ENCODE measurements around the gene TERB2. TPM values are rescaled to one million over a fixed set of nuclear protein-coding genes. Genes with fewer than 3 reads are reported as not detected.
"Not testable (repeated sequence)": the region's sequence is repeated elsewhere in the genome, so short reads cannot be mapped to it uniquely, and the experiment has no call there.

TERB2 gene
- total RNA-seq, 6 experiments from 2014 or later: not detected

DNA sequence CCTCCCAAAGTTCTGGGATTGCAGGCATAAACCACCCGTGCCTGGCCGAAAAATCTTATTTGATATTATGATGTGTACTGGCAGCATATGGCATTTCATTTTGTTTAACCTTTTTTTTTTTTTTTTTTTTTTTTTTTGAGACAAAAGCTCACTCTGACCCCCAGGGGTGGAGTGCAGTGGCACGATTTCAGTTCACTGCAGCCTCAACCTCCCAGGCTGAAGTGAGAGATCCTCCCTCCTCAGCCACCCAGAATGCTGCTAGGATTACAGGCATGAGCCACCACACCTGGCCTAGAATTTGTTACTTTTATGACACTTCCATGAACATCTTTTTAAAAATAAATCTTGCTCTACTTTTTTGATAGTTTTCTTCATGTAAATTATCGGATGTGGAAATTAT lies 12.0 kb downstream of the TERB2 start:
- TF ChIP-seq, protein P1, sequence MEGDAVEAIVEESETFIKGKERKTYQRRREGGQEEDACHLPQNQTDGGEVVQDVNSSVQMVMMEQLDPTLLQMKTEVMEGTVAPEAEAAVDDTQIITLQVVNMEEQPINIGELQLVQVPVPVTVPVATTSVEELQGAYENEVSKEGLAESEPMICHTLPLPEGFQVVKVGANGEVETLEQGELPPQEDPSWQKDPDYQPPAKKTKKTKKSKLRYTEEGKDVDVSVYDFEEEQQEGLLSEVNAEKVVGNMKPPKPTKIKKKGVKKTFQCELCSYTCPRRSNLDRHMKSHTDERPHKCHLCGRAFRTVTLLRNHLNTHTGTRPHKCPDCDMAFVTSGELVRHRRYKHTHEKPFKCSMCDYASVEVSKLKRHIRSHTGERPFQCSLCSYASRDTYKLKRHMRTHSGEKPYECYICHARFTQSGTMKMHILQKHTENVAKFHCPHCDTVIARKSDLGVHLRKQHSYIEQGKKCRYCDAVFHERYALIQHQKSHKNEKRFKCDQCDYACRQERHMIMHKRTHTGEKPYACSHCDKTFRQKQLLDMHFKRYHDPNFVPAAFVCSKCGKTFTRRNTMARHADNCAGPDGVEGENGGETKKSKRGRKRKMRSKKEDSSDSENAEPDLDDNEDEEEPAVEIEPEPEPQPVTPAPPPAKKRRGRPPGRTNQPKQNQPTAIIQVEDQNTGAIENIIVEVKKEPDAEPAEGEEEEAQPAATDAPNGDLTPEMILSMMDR (IDR thresholded peaks at IDR 0.05): no peak
- no peaks in the 10 kb centered on the region for H3K36me3 Mint-ChIP-seq (ENCODE audit: low read depth)
- H3K9me3 Mint-ChIP-seq: no peaks in the 10 kb centered on the region
- no peak for DNase-seq
- no peak overlapping the region for H3K27ac Mint-ChIP-seq
- H3K27me3 Mint-ChIP-seq (ENCODE audit: insufficient read depth): peaks cover 3% of the 10 kb centered on the region
- H3K4me3 Mint-ChIP-seq: no peak overlapping the region
- no peaks in the 10 kb centered on the region for H3K4me1 Mint-ChIP-seq (ENCODE audit: low read depth)

DNA sequence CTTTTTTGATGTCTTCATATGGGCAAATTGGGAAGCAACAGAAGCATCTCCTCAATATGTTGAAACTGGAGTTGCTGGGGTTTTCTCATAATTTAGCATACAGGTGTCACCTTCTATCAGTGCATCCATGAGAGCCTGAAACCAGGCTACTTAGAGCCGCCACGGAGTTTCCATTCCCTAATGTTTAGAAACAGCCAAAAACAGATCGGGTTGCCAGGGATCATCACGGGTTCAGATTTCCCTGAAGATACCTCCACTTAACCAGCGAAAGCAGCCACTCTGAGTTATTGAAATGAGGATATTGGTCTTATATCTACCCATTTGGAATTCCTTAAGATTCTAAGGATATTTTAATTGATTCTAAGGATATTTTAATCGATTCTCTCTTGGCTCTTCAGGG lies 14.5 kb downstream of the TERB2 start:
- H3K9me3 Mint-ChIP-seq: no peaks in the 10 kb centered on the region
- no peak overlapping the region for H3K27ac Mint-ChIP-seq
- no peaks in the 10 kb centered on the region for H3K36me3 Mint-ChIP-seq (ENCODE audit: low read depth)
- TF ChIP-seq, protein P1 (IDR thresholded peaks at IDR 0.05): no peak
- DNase-seq: no peak
- no peak overlapping the region for H3K4me3 Mint-ChIP-seq
- no peaks in the 10 kb centered on the region for H3K4me1 Mint-ChIP-seq (ENCODE audit: low read depth)
- peaks cover 3% of the 10 kb centered on the region for H3K27me3 Mint-ChIP-seq (ENCODE audit: insufficient read depth)

DNA sequence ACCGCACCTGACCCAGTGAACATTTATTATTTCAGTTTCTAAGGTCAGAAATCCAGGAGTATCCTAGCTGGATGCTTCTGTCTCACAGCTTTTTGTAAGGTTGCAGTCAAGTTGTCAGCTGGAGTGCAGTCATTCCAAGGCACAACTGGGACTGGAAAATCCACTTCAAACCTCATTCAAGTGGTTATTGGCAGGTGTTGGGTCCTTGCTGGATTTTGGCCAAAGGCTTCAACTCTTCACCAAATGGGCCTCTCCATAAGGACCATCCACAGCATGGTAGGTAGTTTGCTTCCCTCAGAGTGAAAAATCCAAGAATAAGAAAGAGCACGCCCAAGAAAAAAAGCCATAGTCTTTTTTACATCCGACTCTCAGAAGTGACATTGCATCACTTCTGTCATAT lies 19.7 kb downstream of the TERB2 start:
- H3K4me1 Mint-ChIP-seq (ENCODE audit: low read depth); H3K4me3 Mint-ChIP-seq; DNase-seq; H3K36me3 Mint-ChIP-seq (ENCODE audit: low read depth); H3K27me3 Mint-ChIP-seq (ENCODE audit: insufficient read depth); H3K27ac Mint-ChIP-seq; H3K9me3 Mint-ChIP-seq: not testable (repeated sequence)

DNA sequence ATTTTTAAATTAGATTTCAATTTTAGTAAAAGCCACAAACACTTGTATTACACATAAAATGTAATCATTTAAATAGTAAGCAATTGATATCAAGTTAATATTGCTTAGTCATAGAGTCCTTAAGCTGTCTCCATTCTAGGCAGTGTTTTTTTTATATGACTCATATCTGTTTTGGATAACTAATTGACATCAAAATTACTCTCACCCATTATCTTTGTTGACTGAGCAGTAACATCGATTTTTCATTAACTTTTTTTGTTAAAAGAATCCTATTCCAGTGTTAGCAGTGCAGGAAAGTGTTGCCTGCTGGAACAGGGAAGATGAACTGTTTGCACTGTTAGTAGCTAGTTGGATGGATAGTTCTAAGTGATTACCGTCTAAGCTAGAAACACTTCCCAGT lies 21.3 kb downstream of the TERB2 start:
- not testable (repeated sequence) for H3K27ac Mint-ChIP-seq; H3K36me3 Mint-ChIP-seq (ENCODE audit: low read depth); DNase-seq; H3K4me3 Mint-ChIP-seq; H3K4me1 Mint-ChIP-seq (ENCODE audit: low read depth); H3K9me3 Mint-ChIP-seq
- peaks cover 14% of the 10 kb centered on the region for H3K27me3 Mint-ChIP-seq (ENCODE audit: insufficient read depth)

DNA sequence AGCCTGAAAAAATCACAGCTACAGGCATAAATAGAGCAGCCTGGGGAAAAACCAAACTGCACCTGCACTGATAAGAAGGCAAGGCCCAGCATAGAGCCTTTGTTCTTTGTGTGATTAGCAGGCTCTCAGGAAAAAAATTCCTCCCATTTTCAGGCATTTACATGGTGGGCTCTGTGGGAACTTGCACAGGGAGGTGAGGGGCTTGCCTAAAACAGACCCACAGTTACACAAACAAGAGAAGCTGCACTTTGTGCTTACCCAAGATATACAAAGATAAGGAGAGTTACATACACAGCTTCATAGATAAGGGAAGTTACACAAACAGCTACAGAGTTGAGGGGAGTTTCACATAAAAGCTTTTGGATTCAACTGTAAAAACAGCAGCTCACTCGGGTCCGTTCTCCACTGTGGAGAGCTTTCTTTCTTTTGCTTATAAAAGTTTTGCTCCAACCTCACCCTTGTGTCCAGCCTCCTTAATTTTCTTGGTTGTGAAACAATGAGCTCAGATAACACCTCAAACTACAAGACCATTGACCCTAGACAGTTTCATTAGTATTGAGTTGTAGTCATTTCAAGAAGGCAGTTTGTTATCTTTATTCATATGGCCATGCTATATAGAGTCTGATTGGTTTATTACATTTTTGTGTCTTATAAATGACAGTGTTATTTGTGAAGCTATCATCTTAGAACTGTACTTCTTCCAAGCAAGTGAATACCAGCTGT lies 23.3 kb downstream of the TERB2 start:
- not testable (repeated sequence) for H3K27ac Mint-ChIP-seq; H3K4me1 Mint-ChIP-seq (ENCODE audit: low read depth); H3K4me3 Mint-ChIP-seq; H3K9me3 Mint-ChIP-seq; H3K36me3 Mint-ChIP-seq (ENCODE audit: low read depth); DNase-seq
- peaks cover 15% of the 10 kb centered on the region for H3K27me3 Mint-ChIP-seq (ENCODE audit: insufficient read depth)

DNA sequence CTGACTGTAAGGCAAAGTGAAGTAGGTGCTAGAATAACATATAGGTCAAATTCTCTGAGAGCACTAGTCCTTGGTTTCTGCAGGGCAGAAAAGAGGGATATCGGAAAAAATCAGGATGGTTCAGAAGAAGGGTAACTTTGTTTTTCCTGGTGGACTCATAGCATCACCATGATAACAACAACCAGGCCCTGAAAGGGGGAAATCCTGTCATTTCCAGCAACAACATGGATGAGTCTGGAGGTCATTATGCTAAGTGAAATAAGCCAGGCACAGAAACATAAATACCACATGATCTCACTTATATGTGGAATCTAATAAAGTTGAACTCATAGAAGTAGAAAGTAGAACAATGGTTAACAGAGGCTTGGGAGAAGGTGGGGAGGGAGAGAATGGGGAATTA lies 27.7 kb downstream of the TERB2 start:
- H3K27me3 Mint-ChIP-seq (ENCODE audit: insufficient read depth): peaks cover 15% of the 10 kb centered on the region
- not testable (repeated sequence) for H3K4me1 Mint-ChIP-seq (ENCODE audit: low read depth); H3K27ac Mint-ChIP-seq; H3K9me3 Mint-ChIP-seq; H3K4me3 Mint-ChIP-seq; H3K36me3 Mint-ChIP-seq (ENCODE audit: low read depth); DNase-seq

DNA sequence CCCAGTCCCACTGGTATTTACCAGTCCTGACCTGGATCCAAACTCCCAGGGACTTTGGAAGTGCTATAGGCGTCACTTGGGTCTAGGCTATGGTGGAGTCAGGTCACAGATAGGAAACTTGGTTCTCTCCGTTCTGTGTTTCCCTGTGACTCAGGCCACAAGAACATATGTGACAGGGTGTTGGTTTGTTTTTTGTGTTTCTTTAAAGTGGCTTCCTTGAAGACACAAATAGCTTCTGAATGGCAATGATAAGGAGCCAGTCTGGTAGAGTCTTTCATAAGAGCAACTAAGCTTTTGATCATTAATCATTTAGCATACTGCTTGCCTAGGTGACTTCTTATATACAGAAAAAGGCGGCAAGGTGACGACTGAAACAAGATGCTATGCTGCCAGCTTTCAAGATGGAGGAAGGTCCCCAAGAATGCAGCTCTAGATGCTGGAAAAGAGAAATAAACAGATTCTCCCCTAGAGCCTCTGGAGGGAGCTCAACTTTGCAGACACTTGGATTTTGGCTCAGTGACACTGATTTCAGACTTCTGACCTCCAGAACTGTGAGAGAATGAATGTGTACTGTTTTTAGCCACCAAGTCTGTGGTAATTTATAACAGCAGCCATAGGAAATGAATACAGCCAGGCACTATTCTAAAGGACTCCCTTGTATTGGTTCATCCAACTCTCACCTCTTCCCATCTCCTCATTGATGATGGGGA lies 30.0 kb downstream of the TERB2 start:
- not testable (repeated sequence) for DNase-seq

DNA sequence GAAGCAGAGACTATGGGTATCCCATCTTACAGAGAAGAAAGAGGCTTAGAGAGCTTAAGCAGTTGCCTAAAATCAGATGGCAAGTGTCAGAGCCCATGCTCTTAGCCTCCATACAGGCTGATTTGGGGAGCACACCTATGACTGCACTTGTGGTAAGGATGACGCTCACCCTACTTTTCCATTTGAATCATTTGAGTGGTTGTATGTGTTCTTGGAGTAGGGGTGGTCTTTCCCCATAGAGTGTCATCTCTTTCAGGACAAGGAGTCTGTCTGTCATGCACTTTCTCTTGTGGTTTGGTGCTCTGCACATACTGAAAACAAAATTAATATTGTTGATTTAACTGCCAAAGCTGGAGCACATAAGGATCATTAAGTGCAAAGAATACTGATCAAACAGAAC lies 31.2 kb downstream of the TERB2 start:
- not testable (repeated sequence) for H3K27ac Mint-ChIP-seq; H3K4me1 Mint-ChIP-seq (ENCODE audit: low read depth); H3K27me3 Mint-ChIP-seq (ENCODE audit: insufficient read depth); DNase-seq; H3K36me3 Mint-ChIP-seq (ENCODE audit: low read depth); H3K4me3 Mint-ChIP-seq; H3K9me3 Mint-ChIP-seq

More for the DNA sequence above, 30.0 kb downstream of the TERB2 start:
- H3K4me1 Mint-ChIP-seq (ENCODE audit: low read depth); H3K9me3 Mint-ChIP-seq; H3K27me3 Mint-ChIP-seq (ENCODE audit: insufficient read depth); H3K4me3 Mint-ChIP-seq; H3K36me3 Mint-ChIP-seq (ENCODE audit: low read depth); H3K27ac Mint-ChIP-seq: not testable (repeated sequence)

DNA sequence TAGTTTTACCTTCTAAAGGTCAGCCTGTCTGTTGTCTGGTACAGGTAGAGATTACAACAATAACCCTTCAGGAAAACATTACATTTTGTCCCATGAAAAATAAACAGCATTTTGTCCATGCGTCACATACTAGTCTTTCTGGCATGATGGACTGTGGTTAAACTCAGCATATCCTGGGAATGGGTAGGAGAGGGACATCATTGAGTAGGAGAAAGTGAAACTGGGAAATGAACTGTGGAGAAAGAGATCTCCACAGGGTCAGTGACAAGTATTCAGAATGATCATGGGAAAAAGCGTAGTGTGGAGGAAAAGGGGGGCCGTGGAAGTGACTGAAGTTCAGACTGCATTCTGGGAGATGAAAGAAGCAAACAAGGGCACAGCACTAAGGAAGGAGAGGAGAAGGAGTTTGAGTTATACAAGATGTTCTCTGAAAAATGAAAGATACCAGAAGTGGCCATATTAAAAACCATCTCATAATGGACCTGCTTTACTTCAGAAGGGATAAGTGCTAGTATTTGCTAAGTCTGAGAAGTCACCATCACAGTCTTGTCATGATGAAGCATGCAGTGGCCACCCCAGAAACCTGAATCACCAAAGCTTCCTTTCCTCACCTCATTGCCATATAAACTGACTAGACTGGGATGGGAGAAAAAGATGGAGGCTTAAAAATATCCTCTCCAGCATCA lies 31.8 kb downstream of the TERB2 start:
- not testable (repeated sequence) for H3K4me3 Mint-ChIP-seq; H3K27ac Mint-ChIP-seq; H3K4me1 Mint-ChIP-seq (ENCODE audit: low read depth); DNase-seq; H3K36me3 Mint-ChIP-seq (ENCODE audit: low read depth); H3K9me3 Mint-ChIP-seq; H3K27me3 Mint-ChIP-seq (ENCODE audit: insufficient read depth)

DNA sequence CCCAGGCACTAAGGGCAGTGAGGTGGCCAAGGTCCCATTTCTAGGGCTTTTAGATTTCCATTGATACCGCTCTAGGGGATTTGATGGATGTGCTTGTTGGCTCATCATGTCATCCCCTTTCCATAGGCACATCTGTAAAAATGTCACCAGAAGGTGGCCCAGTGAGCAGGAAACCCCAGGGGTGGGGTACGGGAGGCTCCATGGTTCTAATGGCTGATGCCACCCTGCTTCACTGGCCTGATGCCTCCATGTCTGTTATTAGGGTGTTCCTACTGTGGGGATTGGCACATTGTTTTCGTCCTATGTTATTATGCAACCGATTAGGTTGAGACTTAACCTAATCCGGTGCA lies 32.4 kb downstream of the TERB2 start:
- not testable (repeated sequence) for H3K4me1 Mint-ChIP-seq (ENCODE audit: low read depth); H3K27ac Mint-ChIP-seq; DNase-seq; H3K9me3 Mint-ChIP-seq; H3K27me3 Mint-ChIP-seq (ENCODE audit: insufficient read depth); H3K4me3 Mint-ChIP-seq; H3K36me3 Mint-ChIP-seq (ENCODE audit: low read depth)

DNA sequence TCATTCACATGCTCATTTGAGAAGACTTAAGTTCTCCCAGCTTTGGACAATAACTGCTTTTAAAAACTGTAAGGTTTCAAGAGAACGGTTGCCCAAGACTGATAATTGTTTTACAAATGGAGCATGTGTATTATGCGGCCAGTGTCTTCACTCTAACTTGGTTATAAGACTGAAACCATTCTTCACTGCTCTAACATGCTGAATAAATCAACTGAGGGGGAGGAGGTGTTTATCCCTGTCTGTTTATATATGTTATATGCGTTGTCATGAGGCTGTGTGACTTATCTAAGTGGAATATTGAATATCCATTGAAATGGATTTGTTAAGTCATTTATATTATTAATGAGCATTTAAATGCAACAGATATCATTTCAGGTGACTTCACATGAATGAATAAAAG lies 41.1 kb downstream of the TERB2 start:
- DNase-seq; H3K36me3 Mint-ChIP-seq (ENCODE audit: low read depth); H3K27ac Mint-ChIP-seq; H3K9me3 Mint-ChIP-seq; H3K4me1 Mint-ChIP-seq (ENCODE audit: low read depth); H3K4me3 Mint-ChIP-seq; H3K27me3 Mint-ChIP-seq (ENCODE audit: insufficient read depth): not testable (repeated sequence)

All from HFFc6 (cell line).